Measurements from ENCODE around the gene CSNK2A1. TPM values are rescaled to one million over a fixed set of nuclear protein-coding genes. Genes with fewer than 3 reads are reported as not detected.

Gene CSNK2A1
- polyA plus RNA-seq, 1 donor from 2014 or later, result 255 TPM

DNA sequence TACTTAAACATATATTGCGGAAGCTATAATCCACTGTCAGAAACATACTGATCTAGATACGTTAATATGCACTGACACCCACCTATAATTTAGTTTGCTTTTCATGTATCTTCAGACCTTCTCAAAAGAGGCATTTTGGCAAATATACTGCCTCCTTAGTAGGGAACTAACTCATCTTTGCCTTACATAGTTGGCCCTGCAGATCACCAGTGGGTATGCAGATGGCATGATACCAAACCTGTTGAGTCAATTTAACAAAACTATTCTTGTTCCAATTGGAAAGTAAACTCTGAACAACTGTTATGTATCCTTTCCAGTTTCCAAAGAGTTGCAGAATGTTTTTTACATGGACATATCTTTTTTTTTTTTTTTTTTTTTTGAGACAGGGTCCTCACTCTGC is 45.6 kb downstream of the CSNK2A1 start:
- no peaks in the 10 kb centered on the region for H3F3A ChIP-seq (ENCODE audit: insufficient read depth, low read length, poor library complexity, severe bottlenecking)
- H3K9me2 ChIP-seq (ENCODE audit: insufficient read depth, low read length), result no peaks in the 10 kb centered on the region
- H3K79me2 ChIP-seq (replicated peaks; ENCODE audit: insufficient read depth, low read length), result no peaks in the 10 kb centered on the region
- TF ChIP-seq SMC3 (conservative IDR thresholded peaks at IDR 0.05; ENCODE audit: poor library complexity) (no peak), MXI1 (conservative IDR thresholded peaks at IDR 0.05; ENCODE audit: poor library complexity, severe bottlenecking) (no peak), POLR2AphosphoS5 (IDR thresholded peaks at IDR 0.05) (no peak), RAD21 (conservative IDR thresholded peaks at IDR 0.05) (no peak), EP300 (conservative IDR thresholded peaks at IDR 0.05; ENCODE audit: poor library complexity, severe bottlenecking) (no peak), EZH2 (IDR thresholded peaks at IDR 0.05; ENCODE audit: borderline replicate concordance, insufficient read depth, low read length, poor library complexity, severe bottlenecking) (no peak), TAF1 (IDR thresholded peaks at IDR 0.05; ENCODE audit: low read depth) (no peak)
- TF ChIP-seq, protein P1, sequence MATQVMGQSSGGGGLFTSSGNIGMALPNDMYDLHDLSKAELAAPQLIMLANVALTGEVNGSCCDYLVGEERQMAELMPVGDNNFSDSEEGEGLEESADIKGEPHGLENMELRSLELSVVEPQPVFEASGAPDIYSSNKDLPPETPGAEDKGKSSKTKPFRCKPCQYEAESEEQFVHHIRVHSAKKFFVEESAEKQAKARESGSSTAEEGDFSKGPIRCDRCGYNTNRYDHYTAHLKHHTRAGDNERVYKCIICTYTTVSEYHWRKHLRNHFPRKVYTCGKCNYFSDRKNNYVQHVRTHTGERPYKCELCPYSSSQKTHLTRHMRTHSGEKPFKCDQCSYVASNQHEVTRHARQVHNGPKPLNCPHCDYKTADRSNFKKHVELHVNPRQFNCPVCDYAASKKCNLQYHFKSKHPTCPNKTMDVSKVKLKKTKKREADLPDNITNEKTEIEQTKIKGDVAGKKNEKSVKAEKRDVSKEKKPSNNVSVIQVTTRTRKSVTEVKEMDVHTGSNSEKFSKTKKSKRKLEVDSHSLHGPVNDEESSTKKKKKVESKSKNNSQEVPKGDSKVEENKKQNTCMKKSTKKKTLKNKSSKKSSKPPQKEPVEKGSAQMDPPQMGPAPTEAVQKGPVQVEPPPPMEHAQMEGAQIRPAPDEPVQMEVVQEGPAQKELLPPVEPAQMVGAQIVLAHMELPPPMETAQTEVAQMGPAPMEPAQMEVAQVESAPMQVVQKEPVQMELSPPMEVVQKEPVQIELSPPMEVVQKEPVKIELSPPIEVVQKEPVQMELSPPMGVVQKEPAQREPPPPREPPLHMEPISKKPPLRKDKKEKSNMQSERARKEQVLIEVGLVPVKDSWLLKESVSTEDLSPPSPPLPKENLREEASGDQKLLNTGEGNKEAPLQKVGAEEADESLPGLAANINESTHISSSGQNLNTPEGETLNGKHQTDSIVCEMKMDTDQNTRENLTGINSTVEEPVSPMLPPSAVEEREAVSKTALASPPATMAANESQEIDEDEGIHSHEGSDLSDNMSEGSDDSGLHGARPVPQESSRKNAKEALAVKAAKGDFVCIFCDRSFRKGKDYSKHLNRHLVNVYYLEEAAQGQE (IDR thresholded peaks at IDR 0.05; ENCODE audit: borderline replicate concordance), result no peak
- TF ChIP-seq, protein P2, sequence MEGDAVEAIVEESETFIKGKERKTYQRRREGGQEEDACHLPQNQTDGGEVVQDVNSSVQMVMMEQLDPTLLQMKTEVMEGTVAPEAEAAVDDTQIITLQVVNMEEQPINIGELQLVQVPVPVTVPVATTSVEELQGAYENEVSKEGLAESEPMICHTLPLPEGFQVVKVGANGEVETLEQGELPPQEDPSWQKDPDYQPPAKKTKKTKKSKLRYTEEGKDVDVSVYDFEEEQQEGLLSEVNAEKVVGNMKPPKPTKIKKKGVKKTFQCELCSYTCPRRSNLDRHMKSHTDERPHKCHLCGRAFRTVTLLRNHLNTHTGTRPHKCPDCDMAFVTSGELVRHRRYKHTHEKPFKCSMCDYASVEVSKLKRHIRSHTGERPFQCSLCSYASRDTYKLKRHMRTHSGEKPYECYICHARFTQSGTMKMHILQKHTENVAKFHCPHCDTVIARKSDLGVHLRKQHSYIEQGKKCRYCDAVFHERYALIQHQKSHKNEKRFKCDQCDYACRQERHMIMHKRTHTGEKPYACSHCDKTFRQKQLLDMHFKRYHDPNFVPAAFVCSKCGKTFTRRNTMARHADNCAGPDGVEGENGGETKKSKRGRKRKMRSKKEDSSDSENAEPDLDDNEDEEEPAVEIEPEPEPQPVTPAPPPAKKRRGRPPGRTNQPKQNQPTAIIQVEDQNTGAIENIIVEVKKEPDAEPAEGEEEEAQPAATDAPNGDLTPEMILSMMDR (IDR thresholded peaks at IDR 0.05; ENCODE audit: poor library complexity, severe bottlenecking), result no peak
- no peak overlapping the region for H3K27ac ChIP-seq (ENCODE audit: low read length)
- no peak overlapping the region for H2AFZ ChIP-seq (ENCODE audit: low read depth, low read length)
- H3K9ac ChIP-seq (ENCODE audit: low read length), result no peak overlapping the region
- H3K4me2 ChIP-seq (ENCODE audit: low read length), result no peak overlapping the region
- H3K27me3 ChIP-seq (ENCODE audit: insufficient read depth, low read depth, low read length), result no peaks in the 10 kb centered on the region
- no peaks in the 10 kb centered on the region for H4K20me1 ChIP-seq (ENCODE audit: insufficient read depth)
- no peak overlapping the region for H3K4me3 ChIP-seq (ENCODE audit: low read length)
- H3K36me3 ChIP-seq (ENCODE audit: insufficient read depth, low read length), result no peaks in the 10 kb centered on the region
- H3K9me3 ChIP-seq (ENCODE audit: low read length), result no peaks in the 10 kb centered on the region

DNA sequence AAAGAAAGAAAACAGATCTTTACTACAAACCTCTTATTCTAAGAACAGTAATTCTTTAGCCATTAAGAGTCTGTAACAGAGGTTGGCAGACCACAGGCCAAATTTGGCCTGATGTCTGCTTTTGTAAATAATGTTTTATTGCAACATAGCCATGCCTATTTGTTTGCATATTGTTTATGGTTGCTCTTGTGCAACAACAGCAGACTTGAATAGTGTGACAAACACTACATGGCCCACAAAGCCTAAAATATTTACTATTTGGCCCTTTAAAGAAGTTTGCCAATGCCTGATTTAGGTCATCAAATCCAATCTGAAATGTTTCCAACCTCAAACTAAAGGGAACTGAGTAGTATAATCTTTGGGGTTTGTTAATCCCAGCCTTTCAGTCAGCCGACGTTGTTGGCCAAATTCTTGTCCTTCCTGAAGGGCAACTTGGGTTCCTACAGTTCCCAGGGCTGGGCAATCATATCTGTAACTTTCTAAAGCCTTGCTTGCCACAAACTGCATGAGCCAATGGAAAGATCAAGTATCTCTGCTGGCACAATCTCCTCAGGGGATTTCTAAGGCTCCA is 47.4 kb downstream of the CSNK2A1 start:
- Histone ChIP-seq H3F3A (ENCODE audit: insufficient read depth, low read length, poor library complexity, severe bottlenecking) (no peaks in the 10 kb centered on the region), H2AFZ (ENCODE audit: low read depth, low read length) (no peak overlapping the region), H4K20me1 (ENCODE audit: insufficient read depth) (no peaks in the 10 kb centered on the region), H3K79me2 (replicated peaks; ENCODE audit: insufficient read depth, low read length) (no peaks in the 10 kb centered on the region), H3K9ac (ENCODE audit: low read length) (no peak overlapping the region), H3K4me3 (ENCODE audit: low read length) (no peak overlapping the region), H3K27ac (ENCODE audit: low read length) (peak overlapping the region; percentile 63), H3K27me3 (ENCODE audit: insufficient read depth, low read depth, low read length) (no peaks in the 10 kb centered on the region), H3K4me2 (ENCODE audit: low read length) (no peak overlapping the region), H3K36me3 (ENCODE audit: insufficient read depth, low read length) (no peaks in the 10 kb centered on the region), H3K9me3 (ENCODE audit: low read length) (no peaks in the 10 kb centered on the region), H3K9me2 (ENCODE audit: insufficient read depth, low read length) (no peaks in the 10 kb centered on the region)
- TF ChIP-seq EZH2 (IDR thresholded peaks at IDR 0.05; ENCODE audit: borderline replicate concordance, insufficient read depth, low read length, poor library complexity, severe bottlenecking) (no peak), SMC3 (conservative IDR thresholded peaks at IDR 0.05; ENCODE audit: poor library complexity) (no peak), RAD21 (conservative IDR thresholded peaks at IDR 0.05) (no peak), EP300 (conservative IDR thresholded peaks at IDR 0.05; ENCODE audit: poor library complexity, severe bottlenecking) (no peak), TAF1 (IDR thresholded peaks at IDR 0.05; ENCODE audit: low read depth) (no peak)
- TF ChIP-seq, protein P1 (IDR thresholded peaks at IDR 0.05; ENCODE audit: borderline replicate concordance), result no peak
